Measurements from ENCODE around the gene S100A10.

S100A10 gene

GRCh38 chr1:151981178-151981525 lies 12.5 kb downstream of the S100A10 start:
- no peak for TF ChIP-seq CTCF (IDR thresholded peaks at IDR 0.05; ENCODE audit: borderline replicate concordance, insufficient read depth, low read depth, low read length)
- H3K4me3 ChIP-seq (ENCODE audit: low read depth, low read length), result no peak overlapping the region

- H3K4me3 ChIP-seq (ENCODE audit: low read depth, low read length), result no peak overlapping the region
- no peak for TF ChIP-seq CTCF (IDR thresholded peaks at IDR 0.05; ENCODE audit: borderline replicate concordance, insufficient read depth, low read depth, low read length)
Measured at GRCh38 chr1:151980287-151981177, 13.1 kb downstream of the S100A10 start.

DNA sequence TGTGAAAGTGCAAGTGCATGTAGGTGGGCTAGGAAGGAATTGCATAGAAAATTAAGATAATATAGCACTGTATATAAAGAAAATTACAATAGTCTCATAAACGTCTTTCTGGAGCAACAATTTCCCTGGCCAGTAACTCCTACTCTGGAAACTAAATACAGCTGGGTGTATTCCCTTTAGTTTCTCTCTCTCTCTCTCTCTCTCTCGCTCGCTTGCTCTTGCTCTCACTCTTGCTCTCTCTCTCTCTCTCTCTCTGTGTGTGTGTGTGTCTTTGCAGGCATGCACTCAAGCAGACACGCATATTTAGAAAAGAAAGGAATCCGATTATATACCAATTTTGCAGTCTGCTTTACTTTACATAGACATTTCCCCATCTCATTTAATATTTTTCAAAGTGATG lies 14.7 kb downstream of the S100A10 start:
- no peak overlapping the region for H3K4me3 ChIP-seq (ENCODE audit: low read depth, low read length)
- no peak for TF ChIP-seq CTCF (IDR thresholded peaks at IDR 0.05; ENCODE audit: borderline replicate concordance, insufficient read depth, low read depth, low read length)

DNA sequence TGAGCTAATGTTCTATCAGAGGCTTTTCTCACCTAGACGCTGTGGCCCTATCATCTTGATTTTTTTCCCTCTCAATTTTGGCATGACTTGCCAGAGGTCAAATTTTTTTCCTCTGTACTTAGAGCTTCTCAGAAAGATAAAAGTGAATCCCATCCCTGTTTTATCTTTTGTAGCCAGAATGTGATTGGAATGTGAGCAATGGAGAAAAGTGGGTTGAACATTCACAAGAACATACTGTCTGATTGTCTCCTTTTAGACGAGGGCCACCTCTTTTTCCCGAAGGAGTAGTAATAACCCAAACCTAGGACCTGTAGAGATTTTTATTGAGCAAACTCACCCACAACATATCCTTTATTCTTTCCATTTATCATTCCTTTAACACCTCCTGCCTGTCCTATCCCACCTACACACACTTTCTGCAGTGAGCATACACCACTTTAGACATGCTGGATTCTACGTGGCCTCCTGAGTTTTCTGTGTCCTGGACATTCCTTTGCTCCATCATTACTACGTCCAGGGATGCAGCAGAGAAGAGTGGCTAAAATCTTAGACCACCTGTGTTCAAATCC lies 15.9 kb downstream of the S100A10 start:
- TF ChIP-seq CTCF (IDR thresholded peaks at IDR 0.05; ENCODE audit: borderline replicate concordance, insufficient read depth, low read depth, low read length), result no peak
- H3K4me3 ChIP-seq (ENCODE audit: low read depth, low read length), result no peak overlapping the region

DNA sequence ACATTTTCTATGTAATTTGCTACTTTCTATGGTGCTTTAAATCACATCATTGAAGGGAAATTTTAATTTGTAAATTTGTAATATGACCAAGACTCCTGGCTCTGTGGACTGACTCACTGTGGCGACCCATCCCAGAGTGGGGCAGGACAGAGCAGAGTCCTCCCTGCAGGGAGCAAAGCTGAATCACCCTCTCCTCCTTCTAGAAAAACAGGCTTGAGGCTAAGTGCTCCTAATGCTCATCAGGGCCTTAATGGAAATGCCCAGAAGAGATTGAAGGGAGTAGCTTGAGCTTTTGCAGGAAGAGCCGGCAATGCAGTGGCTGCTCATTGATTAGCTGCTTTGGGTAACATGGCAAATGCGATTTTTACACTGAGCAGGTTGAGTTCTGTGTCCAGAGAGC lies 16.8 kb downstream of the S100A10 start:
- TF ChIP-seq CTCF (IDR thresholded peaks at IDR 0.05; ENCODE audit: borderline replicate concordance, insufficient read depth, low read depth, low read length), result no peak
- no peak overlapping the region for H3K4me3 ChIP-seq (ENCODE audit: low read depth, low read length)

GRCh38 chr1:151976015-151976343 lies 17.7 kb downstream of the S100A10 start:
- H3K4me3 ChIP-seq (ENCODE audit: low read depth, low read length), result no peak overlapping the region
- TF ChIP-seq CTCF (IDR thresholded peaks at IDR 0.05; ENCODE audit: borderline replicate concordance, insufficient read depth, low read depth, low read length), result no peak

All from GM12875 (cell line).